Stimulated activated CD8-positive, alpha-beta memory T cell treated with anti-CD3 and anti-CD28 coated beads, Interleukin-7, amount 100 ng/mL, for 24 hours (primary cell): Measurements from ENCODE around the gene PYROXD2.

Experiments
- DNase-seq: peaks from one replicate; pipeline ENCODE4 v3.0.0-alpha.2; 2020; ENCODE audit warnings: low read depth

PYROXD2 gene

DNA sequence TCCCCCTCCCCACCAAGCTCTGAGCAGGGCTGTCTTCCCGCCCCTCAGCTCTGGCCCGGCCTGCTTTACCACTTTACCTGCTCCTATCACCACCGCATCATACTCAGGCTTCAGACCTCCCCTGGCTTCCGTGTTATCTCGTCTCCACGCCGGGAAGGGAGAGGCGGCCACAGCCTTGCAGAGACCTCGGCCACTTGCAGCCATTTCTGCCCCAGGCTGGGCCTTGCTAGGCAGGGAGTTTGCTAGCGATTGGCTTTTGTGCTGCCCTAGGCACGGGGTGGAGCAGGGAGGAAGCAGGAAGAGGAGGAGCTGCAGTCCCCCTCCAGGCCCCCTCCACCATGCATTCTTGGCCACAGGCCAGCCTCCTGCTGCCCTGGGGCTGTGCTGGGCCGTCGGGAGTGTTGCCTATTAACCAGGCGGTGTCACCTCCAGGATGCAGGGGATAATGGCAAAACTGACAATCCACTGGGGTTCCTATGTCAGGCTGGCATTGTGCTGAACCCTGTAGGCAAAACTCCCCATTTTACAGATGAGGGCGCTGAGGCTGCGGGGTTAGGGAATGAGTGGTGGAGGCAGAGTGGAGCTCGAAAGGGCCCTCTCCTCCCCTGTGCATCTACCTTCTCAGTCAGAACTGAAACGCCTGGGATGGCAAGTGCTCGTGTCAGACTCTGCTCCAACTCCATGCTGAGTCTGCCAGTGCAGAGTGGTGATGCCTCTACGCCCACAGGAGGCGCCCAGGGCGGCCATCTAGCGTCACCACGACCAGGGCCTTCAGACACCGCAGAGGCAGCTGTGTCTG lies at the start of gene PYROXD2:
Gene PYROXD2 (minus strand): TSS at position 251 of the 799 bp plus-strand sequence. CDS start 47 bp downstream, at position 204.
- no peak for DNase-seq

DNA sequence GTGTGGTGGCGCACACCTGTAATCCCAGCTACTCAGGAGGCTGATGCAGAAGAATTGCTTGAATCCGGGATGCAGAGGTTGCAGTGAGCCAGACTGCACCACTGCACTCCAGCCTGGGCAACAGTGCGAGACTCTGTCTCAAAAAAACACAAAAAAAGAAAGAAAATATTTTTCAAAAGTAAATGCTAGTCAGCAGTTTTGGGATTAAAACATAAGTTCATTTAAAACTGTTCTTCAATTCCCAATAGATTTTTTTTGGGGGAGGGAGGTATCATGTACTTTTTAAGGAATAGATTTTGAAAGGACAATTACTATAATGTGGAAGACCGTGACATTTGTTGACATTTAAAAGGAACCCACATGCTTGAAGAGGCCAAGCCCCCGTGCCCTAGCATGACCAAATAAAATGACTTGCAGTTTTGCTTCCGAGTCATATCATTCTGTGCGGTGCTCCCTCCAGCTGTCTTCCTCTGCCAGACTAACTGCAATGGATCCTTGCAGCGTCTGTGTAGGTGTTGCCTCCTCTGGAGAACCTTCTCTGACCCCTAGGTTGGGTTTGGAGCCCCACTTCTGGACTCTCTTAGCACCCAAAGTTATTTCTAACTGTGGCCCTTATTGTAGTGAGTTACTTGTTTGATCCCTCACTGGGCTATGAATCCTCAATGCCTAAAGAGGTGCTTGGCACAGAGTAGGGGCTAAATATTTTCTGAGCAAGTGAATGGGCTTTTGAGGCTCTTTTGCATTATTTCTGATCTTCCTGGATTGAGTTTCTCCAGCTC lies 49.2 kb upstream of the PYROXD2 start:
- DNase-seq = no peak

DNA sequence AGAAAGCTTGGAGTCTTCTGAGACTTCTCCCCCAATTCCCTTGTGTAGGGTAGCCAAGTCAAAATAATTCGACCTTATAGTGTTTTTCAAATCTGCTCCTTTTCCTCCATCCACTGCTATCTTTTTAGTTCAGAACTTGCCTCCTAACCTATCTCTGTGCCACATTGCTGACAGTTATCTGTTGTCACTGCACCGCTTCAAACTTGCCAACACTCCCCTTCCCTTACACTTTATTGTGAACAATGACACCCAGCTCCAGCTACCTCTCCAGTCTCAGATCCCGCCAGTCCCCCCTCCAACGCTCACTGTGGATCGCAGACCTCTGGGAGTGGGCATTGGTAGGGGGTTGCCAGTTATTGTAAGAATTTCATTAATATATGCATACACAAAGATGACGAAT lies 48.0 kb upstream of the PYROXD2 start:
- DNase-seq = no peak

DNA sequence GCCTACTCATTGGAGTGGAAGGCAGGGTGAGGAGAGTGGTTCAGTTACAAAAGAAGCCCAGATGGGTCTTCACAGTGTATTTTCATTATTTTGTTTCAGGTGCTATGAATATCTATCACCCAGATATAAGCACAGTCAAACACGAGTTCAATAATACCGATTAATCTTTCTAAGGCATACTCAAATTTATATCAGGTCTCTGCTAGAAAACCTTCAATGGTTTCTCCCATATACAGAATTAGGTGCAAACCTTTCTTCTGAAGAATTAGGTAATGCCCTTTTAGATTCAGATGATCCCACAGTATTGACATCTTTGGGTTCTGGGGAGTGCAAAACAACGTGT lies 46.5 kb upstream of the PYROXD2 start:
- no peak for DNase-seq

DNA sequence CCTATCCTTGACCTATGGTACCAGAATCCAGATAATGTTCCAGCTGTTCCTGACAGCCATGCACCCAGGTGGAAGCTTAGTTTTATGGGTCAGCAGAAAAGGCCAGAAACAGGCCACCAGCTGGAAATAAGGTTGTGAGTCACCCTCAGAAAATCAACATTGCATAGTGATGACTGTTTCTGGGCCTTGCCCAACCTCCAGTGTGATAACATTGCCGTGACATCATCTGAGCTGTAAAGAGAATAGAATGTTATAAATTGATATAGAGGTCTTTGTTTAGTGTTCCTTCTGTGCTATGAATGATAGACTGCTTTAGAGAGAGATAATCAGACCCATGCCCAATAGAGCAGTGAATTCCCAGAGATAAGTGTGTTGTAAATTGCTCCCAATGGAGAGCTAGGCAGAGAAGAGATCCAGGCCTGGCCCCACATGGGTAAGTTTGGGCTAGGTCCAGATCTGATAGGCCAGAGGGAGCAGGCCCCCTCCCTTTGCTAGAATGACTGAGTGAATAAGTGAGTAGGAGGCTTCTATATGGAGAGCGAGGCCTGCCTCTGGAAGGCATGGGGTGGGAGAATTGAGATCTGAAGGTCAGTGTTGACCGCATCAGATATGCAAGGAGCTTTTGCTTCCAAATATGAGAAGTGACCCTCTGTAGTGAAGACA lies 46.0 kb upstream of the PYROXD2 start:
- no peak for DNase-seq

DNA sequence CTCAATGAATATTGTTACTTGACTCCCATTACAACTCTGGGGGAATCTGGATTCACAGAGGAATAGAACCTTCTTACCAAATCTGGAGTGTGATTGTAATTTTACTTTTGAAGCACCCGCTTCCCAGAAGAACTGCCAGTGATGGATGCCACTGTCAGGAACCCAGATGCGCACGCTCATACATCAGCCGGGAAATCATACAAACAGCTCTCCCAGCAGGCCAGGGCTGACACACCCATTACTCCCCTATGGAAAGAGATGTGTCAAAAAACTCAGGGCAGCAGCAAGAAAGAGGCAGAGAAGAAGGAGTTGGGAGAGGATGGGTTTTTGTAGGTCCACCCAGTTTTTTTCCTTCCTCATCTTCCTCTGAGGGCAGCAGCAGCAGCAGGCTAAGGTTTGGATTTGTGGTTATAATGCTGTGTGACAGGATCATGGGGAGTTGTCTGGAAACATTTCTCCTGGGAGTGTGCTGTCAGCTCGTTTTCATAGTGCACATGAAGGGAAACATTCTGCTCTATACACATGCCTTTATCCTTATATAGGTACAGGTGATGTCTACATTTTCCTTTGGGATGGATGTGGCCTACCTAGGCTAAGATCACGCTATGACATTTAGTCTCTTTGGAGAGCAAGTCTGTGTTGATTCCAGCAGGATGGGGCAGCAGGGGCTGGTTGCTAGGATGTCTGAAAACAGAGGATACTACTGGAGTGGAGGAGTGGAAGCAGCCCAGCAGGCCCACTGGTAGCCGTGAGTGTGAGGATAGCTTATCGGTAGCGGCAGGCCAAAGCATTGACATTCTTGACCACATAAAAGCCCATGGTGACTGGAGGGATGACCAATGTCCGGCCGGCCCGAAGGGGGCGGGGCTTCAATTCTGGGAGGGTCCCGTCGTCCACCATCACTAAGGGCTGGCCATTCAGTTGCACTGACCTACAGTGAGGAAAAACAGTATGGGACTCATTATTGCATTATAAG lies 44.1 kb upstream of the PYROXD2 start:
- no peak for DNase-seq

DNA sequence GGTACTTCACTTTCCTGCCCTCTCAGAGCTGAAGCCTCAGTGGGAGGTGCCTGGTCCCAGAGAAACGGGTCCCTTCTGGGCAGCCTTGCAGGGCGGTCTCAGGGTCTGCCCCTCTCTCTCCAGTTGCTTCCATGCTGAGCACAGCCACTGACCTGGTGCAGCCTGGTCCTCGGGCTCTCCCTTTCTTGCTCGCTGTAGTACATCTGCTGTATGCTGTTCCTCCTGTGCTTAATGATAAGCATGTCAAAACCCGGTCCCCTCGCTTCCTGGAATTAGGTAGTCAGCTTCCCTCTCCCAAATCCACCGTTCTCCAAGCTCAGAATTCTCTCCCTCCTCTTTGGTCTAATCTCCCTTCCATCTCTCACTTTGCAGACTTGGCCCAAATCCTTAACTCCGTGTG lies 42.7 kb upstream of the PYROXD2 start:
- no peak for DNase-seq

DNA sequence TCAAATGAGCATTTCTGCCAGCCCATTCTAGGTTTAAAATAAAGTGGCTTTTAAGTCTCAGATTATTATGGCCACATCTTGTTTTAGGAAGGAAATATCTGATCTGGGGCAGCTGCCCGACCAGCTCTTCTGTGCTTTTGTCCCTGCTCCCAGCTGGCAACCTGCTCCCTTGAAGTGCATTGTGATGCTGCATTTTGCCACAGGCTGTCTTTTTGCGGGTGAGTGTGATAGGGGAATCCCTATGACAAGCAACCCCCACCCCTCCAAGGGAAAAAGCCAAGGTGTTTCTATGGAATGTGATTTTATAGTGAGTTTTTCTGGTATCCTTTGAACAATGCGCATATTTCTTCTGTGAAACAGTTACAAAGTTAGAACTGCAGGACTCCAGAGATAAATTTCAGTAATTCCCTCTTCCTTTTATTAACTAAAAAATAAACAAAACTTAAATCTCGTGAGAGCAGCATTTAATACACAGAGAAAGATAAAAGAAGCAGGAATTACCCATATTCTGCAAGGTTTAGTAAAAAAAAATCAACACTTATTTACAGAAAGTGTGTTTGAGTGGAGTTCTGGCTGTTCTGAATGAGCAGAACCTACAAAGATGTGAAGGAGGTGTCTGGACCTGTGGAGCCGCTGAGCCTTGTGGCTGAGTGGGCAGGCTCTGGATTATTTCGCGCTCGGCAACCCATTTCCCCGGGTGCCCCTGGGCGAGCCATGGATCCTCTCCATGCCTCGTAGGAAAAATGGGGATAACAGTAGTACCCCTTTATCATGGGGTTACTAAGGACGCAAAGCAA lies 41.9 kb upstream of the PYROXD2 start:
- DNase-seq = no peak

DNA sequence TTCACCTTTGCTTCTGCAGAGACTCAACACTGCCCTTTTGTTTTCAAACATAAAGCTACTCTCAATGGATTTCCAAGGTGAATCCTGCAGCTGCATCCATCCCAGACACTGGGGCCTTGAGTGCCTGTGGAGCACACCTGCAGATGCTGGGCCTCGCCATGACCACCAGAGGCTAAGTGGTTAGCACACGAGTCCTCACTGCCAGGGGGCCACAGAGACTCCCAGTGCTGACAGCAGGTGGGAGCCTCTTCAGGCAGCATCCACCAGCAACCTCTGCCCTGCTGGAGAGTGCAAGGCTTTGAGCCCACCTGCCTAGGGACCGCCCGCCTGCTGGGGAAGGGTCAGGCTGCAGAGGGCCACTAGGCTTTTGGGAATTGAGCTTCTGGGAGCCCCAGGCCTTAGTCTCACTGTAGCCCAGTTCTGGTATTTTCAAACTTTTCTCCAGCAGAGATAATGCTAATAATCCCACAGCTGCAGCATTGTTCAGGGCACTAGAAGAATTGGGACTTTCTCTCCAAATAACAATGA lies 41.1 kb upstream of the PYROXD2 start:
- DNase-seq = no peak

DNA sequence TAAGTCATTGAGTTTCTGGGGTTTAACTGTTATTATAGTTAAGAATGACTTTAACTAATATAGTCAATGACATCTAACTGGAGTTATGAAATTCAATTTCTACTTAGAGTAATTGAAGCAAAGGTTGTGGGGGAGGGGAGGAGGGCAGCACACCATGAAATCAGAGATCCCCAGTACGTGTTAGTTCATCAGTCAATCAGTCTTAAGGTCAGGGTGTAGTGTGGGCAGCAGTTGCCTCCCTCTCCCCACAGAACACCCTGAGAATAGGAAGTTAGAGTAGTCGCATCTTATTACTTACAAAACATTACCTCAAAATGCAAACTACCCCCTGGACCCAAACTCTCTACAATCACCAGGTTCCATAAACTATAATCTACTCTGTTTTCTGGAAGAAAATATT lies 38.7 kb upstream of the PYROXD2 start:
- DNase-seq = no peak

DNA sequence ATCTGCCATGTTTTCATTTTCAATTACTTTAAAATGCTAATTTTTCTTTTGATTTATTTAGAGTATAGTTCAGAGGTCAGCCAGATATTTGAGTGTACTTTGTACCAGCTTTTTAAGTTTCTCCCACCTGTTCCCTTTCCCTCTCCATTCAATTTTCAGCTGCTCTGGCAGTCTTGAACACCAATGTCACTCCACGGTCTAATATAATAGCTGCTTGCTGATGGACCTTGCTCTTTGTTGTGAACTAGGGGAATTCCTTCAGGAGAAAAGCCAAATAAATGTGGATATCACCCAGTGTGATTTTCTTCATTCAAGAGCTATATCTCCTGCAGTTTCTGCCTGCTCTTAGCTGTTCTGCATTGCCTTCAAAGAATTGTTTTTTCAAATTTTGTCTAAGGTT lies 35.6 kb upstream of the PYROXD2 start:
- no peak for DNase-seq

DNA sequence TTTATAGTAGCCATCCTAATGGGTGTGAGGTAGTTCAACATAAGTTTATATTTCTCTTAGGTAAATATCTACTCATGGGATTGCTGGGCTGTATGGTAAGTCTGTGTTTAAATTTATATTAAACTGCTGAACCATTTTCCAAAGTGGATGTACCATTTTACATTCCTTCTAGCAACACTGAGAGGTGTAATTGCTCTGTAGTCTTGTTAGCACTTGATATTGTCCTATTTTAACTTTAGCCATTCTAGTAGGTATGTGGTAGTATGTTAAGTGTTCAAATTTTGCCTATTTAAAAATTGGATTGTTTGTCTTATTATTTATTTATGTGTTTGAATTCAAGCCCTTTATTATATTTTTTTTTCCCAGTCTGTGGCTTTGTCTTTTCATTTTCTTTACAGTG lies 34.3 kb upstream of the PYROXD2 start:
- DNase-seq = no peak

DNA sequence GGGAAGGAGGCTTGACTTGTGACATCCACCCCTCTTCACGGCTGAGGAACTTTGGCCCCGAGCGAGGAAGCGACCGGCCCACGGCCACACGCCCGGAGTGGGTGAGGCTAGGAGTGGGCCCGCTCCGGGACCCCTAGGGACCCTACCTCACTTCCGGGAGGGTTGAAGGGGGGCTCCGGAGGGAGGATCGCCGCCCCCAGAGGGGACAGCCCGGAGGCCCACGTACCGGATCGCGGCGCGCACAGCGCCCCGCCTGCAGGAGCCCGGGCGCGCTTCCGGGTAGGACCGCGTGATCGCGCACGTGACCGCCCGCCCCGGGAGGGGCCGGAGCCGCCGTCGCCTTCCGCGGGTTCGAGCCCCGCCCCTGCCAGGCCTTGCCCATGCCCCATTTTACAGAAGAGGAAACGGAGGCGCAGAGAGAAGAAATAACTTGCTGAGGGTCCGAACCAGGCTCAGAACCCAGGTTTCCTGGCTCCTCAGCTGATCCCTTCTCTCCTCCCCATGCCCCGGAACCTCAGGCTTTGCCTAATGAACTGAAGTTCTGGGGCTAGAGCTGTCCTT lies 31.8 kb upstream of the PYROXD2 start, which contains the start of gene HPS1:
Gene HPS1 (minus strand): TSS at position 275 of the 561 bp plus-strand sequence. CDS start 3,695 bp downstream, outside the sequence.
- DNase-seq = peak; percentile 62

DNA sequence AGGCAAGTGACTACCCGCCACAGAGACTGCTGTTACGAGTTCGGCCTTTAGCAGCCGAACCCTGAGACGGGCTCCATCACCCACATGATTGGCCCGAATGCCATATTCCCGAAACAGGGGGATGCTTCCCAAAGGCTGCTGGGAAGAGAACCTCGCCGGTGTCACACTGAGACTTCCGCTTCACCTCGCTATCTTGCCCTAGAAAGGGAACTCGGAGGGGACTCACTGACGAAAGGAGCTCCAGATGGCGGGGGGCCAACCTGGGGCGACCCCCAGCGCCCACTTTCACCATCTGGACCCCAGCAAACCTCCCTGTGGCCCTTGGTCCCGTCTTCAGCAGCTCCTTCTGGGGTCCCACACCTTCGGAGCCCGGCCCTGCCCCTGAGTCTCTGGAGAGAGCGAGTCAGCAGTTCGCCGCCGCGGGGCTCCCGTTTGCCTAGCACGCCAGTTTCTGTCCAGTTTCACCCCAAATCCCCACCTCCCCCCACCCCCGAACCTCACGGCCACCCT lies 31.2 kb upstream of the PYROXD2 start:
- DNase-seq = peak; percentile 8

DNA sequence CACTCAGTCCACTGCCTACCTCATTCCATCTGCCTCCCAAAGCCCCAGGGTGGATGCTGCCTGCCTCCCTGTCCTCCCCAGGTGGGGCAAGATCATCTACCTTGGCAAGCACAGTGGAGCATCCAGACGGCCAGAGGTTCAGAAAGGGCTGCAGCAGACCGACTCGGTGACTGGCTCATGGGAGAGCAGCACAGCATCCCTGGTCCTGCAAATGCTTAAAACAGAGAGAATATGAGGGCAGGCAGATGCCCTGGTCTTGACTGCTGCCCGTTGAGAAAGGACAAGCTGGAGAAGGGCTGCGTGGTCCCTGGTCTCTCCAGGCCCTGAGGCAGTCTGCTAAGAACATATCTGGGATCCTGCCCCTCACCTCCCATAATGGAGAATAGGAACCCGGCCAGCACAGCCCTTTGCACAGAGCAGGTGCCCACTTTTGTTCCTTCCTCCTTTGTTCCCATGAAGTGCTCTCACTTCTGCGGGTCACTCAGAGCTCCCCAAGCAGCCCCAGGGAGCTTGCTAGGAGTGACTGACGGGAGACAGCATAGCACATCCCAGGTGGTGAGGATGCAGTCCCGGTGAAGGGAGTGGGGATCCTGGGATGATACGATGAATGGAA lies 30.3 kb upstream of the PYROXD2 start:
- no peak for DNase-seq

DNA sequence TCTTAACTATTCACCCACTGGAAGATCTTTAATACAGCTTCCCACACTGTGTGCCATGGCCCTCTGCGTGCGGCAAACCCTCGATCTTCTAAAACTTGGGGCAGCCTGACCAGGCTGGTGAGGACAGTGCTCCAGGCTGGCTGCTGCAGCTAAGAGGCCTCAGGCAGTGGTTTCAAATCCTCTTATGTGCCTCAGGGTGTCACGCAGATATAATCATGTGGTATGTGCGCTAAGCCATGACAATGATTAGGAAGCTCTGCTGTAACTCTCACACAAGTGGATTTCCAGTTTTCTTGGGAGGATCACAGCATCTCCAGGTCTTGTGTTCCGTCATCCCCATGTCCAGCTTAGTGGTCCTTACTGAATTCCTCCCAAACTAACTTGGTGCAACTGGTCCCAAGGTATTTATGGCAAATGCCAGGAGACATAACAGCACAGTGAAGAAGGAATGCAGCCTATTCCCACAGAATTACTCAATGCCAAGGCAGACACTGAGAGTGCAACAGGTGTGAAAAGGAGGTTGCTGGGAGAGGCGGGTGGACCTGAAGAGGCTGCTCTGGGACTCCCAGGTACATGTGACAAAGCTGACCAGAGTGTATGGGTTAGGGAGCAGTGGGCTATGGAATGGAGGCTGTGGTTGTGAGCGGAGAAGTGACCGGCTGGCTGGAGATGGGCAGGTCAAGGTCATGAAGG lies 29.5 kb upstream of the PYROXD2 start:
- no peak for DNase-seq

DNA sequence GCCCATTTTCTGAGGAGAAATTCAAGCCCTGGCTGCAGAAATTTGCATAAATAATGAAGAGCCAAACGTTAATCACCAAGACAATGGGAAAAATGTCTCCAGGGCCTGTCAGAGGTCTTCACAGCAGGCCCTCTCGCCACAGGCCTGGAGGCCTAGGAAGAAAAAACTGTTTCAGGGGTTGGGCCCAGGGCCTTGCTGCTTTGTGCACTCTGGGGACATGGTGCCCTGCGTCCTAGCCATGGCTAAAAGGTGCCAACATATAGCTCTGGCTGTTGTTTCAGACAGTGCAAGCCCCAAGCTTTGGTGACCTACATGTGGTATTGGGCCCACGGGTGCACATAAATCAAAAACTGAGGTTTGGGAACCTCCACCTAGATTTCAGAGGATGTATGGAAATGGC lies 23.7 kb upstream of the PYROXD2 start:
- DNase-seq = no peak

DNA sequence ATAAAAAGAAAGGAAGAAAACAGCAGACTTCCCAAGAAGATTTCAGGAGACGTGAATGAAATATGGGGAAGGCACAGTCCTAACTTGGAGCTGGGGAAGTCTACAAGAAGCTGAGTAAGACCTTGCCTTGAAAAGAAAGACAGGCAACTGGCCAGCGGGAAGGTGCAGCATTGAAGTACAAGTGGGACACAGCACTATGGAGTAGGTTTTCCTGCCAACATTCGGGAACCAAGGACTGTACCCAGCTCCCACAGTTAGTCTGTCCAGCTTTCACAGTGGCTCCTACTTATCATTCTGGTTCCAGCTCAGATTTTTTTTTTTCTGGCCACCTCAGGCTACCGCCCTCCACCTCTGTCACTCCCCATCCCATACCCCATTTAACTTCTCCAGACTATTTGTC lies 21.7 kb upstream of the PYROXD2 start:
- no peak for DNase-seq

DNA sequence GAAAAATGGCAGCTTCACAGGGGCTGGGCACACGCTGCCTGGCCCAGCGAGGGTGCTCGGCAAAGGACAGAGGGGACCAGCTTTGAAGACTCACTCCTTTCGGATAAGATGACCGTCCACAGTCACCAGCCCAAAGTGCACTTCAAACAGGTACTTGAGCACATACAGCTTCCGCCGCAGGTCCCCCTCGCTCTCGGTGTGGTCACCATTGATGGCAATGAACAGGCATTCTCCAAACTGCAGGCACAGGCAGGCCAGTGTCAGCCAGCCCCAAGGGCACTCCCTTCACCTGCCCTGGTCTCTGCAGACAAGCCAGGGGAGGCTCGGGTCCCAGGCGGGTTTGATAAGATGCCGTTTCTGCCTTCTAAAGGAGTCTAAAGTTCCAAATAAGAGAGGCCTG lies 20.2 kb upstream of the PYROXD2 start:
- DNase-seq = no peak
